ENCODE results near the gene PLEKHJ1. TPM values are rescaled to one million over a fixed set of nuclear protein-coding genes. Genes with fewer than 3 reads are reported as not detected.
A peak's percentile ranks its signal among the peaks of the same experiment; 100 is the strongest.

PLEKHJ1 gene
- total and polyA plus RNA-seq, 2 of the 8 experiments (the other 6 are each of a cell fraction or from before 2014, with no cell fraction given): 135 to 187 TPM

- no peak overlapping the region for H2BK120ac ChIP-seq (replicated peaks; ENCODE audit: low read depth, low read length)
- no peak overlapping the region for H3K4me2 ChIP-seq (ENCODE audit: insufficient read depth in 1 of 2, low read depth in 2 of 2, low read length in 2 of 2)
- no peak overlapping the region for H4K5ac ChIP-seq (ENCODE audit: insufficient read length, low read depth, low read length)
- H3K9me3 ChIP-seq (ENCODE audit: insufficient read depth in 2 of 2, low read depth in 1 of 2, low read length in 1 of 2): no peaks in the 10 kb centered on the region
- no peaks in the 10 kb centered on the region for H3K27me3 ChIP-seq (replicated peaks in 1 of 4; ENCODE audit: control insufficient read depth in 3 of 4, extremely low read depth in 1 of 4, insufficient read depth in 3 of 4, low read length in 3 of 4)
- ChIA-PET CTCF (ENCODE audit: partially characterized antibody) (interaction anchor here (1.1 to 8.1 kb wide), 8 partner anchors 8 to 375 kb away, joined by 3 to 50 read pairs (median 6); no protein-coding TSS in a partner anchor), POLR2A (ENCODE audit: partially characterized antibody) (interaction anchor here (0.6 to 1.4 kb wide), 4 partner anchors 10 to 36 kb away, joined by 3 read pairs; no protein-coding TSS in a partner anchor)
- H2AFZ ChIP-seq (ENCODE audit: low read length): no peak overlapping the region
- H3K23ac ChIP-seq (ENCODE audit: insufficient read length): no peak overlapping the region
- H3K79me1 ChIP-seq (ENCODE audit: low read depth, low read length): no peaks in the 10 kb centered on the region; the same call in 1 of the 2 replicates
- no peak overlapping the region; the same call in 1 of the 2 replicates for H2BK5ac ChIP-seq (ENCODE audit: low read depth, low read length)
- 92% methylated on average over 21 of the region's 21 CpGs; no CpG with 5 or more reads in 1 of the 2 experiments for WGBS, 2 experiments (ENCODE audit: extremely low coverage in 1 of 2, insufficient coverage in 1 of 2, insufficient read length in 1 of 2, insufficient replicate concordance in 2 of 2, low coverage in 1 of 2, low lambda C conversion rate in 2 of 2, missing lambda C conversion rate in 1 of 2)
- no peak overlapping the region for H3K56ac ChIP-seq (replicated peaks; ENCODE audit: insufficient read length, low read depth, low read length)
- H3K18ac ChIP-seq (ENCODE audit: extremely low read depth, low read length): no peak overlapping the region
- H2BK15ac ChIP-seq (ENCODE audit: low read length): no peak overlapping the region
- H3K4me1 ChIP-seq (replicated peaks in 1 of 4; ENCODE audit: control insufficient read depth in 3 of 4, insufficient read depth in 4 of 4, low read length in 3 of 4): no peaks in the 10 kb centered on the region
- no peak overlapping the region for H3K27ac ChIP-seq (ENCODE audit: low read depth, low read length)
- H2AK5ac ChIP-seq (ENCODE audit: low read depth, low read length): no peak overlapping the region
- no peaks in the 10 kb centered on the region for H3K79me2 ChIP-seq (ENCODE audit: control insufficient read depth in 1 of 2, insufficient read depth in 2 of 2, low read length in 2 of 2)
- H4K20me1 ChIP-seq (replicated peaks in 1 of 2; ENCODE audit: control insufficient read depth in 1 of 2, insufficient read depth in 2 of 2, low read length in 2 of 2): peaks cover 0 to 16% of the 10 kb centered on the region in 2 experiments
- H3K9ac ChIP-seq (replicated peaks in 1 of 4; ENCODE audit: extremely low read depth in 1 of 4, low read depth in 3 of 4, low read length in 3 of 4): no peak overlapping the region
- FAIRE-seq: no peak
- H3K23me2 ChIP-seq (ENCODE audit: low read depth, low read length): no peaks in the 10 kb centered on the region
- no peak overlapping the region for H2BK20ac ChIP-seq (ENCODE audit: low read length)
- no peak overlapping the region for H3K4me3 ChIP-seq (ENCODE audit: extremely low read depth in 1 of 4, insufficient read depth in 2 of 4, low read depth in 3 of 4, low read length in 4 of 4)
- H3K36me3 ChIP-seq (ENCODE audit: control insufficient read depth in 2 of 4, insufficient read depth in 4 of 4, low read length in 3 of 4): peaks cover 9 to 53% (median 39%) of the 10 kb centered on the region in 4 experiments; a peak in 7 of 8 replicates
- no peak for DNase-seq (ENCODE audit: low read depth in 1 of 2, low spot score in 2 of 2)
- no peak overlapping the region for H4K91ac ChIP-seq (replicated peaks; ENCODE audit: insufficient read length, low read length)
- H3K4ac ChIP-seq (replicated peaks; ENCODE audit: insufficient read length, low read depth, low read length): no peak overlapping the region
- H2BK12ac ChIP-seq (ENCODE audit: low read depth, low read length): no peak overlapping the region
- H3K14ac ChIP-seq (ENCODE audit: insufficient read length): no peak overlapping the region
- peak overlapping the region; percentile 25; the same call in 1 of the 2 replicates for H4K8ac ChIP-seq (ENCODE audit: extremely low read depth, insufficient read depth, low read length)
- TF ChIP-seq RBBP5 (IDR thresholded peaks at IDR 0.05; ENCODE audit: borderline replicate concordance, low read depth, low read length): no peak
- no peak for TF ChIP-seq HDAC6 (IDR thresholded peaks at IDR 0.05; ENCODE audit: low read depth, low read length)
- TF ChIP-seq CHD2 (IDR thresholded peaks at IDR 0.05; ENCODE audit: low read length): no peak
- no peak for TF ChIP-seq CBX8 (IDR thresholded peaks at IDR 0.05; ENCODE audit: borderline replicate concordance, low read depth, low read length)
- no peak for TF ChIP-seq RFX5 (IDR thresholded peaks at IDR 0.05; ENCODE audit: borderline replicate concordance, low read depth, low read length)
- no peak for TF ChIP-seq GTF2F1 (IDR thresholded peaks at IDR 0.05; ENCODE audit: borderline replicate concordance, low read depth, low read length)
- no peak for TF ChIP-seq SAP30 (IDR thresholded peaks at IDR 0.05; ENCODE audit: insufficient read depth, insufficient replicate concordance, low read length)
- no peak for TF ChIP-seq TAF7 (optimal IDR thresholded peaks at IDR 0.05; ENCODE audit: borderline replicate concordance, low read depth, low read length)
- no peak for TF ChIP-seq TCF12 (IDR thresholded peaks at IDR 0.05; ENCODE audit: low read depth, low read length)
- no peak for TF ChIP-seq BRCA1 (IDR thresholded peaks at IDR 0.05; ENCODE audit: low read depth, low read length)
- no peak for TF ChIP-seq CREB1 (IDR thresholded peaks at IDR 0.05)
- no peak for TF ChIP-seq SP2 (IDR thresholded peaks at IDR 0.05; ENCODE audit: low read length)
- no peak for TF ChIP-seq BACH1 (IDR thresholded peaks at IDR 0.05; ENCODE audit: low read length)
Measured at GRCh38 chr19:2212861-2213711, 23.0 kb downstream of the PLEKHJ1 start.
